Calu3 (cell line): ENCODE results near the gene MACROD2. TPM values are rescaled to one million over a fixed set of nuclear protein-coding genes. Genes with fewer than 3 reads are reported as not detected.

Source experiments
- BruUV-seq: library from RNA; stranded (reverse); fragments of 400-500 nt; replicated peaks from 2 replicates; lab custom pipeline; 2021; lab: Mats Ljungman, UMichigan
- CTCF ChIA-PET: fragments of 300-600 bp; sonication (Branson Sonifier 250); formaldehyde crosslinking; loops from one replicate; lab custom pipeline; 2022; ENCODE audit warnings: antibody characterized with exemption; lab: Charles Lee
- DNase-seq: peaks from one replicate; pipeline ENCODE4 v3.0.0; 2022
- H3K27ac Mint-ChIP-seq: one replicate; pipeline ENCODE4 v1.8.0; 2022; ENCODE audit warnings: mixed read lengths; ENCODE audit not compliant: unreplicated experiment
- H3K27me3 Mint-ChIP-seq: one replicate; pipeline ENCODE4 v1.8.0; 2022; ENCODE audit warnings: mixed read lengths; ENCODE audit not compliant: unreplicated experiment
- H3K36me3 Mint-ChIP-seq: one replicate; pipeline ENCODE4 v1.8.0; 2022; ENCODE audit warnings: mild to moderate bottlenecking, moderate library complexity, mixed read lengths; ENCODE audit not compliant: insufficient read depth, unreplicated experiment
- H3K4me1 Mint-ChIP-seq: one replicate; pipeline ENCODE4 v1.8.0; 2022; ENCODE audit warnings: mild to moderate bottlenecking, low read depth, mixed read lengths; ENCODE audit not compliant: unreplicated experiment
- H3K4me3 Mint-ChIP-seq: one replicate; pipeline ENCODE4 v1.8.0; 2022; ENCODE audit warnings: mild to moderate bottlenecking, low read depth, moderate library complexity, mixed read lengths; ENCODE audit not compliant: unreplicated experiment
- H3K9me3 Mint-ChIP-seq: one replicate; pipeline ENCODE4 v1.8.0; 2022; ENCODE audit warnings: low read depth, mixed read lengths; ENCODE audit not compliant: unreplicated experiment
- CTCF ChIP-seq: fragments of 200-600 bp; IDR thresholded peaks from one replicate; pipeline ENCODE4 v1.8.0; 2022; ENCODE audit warnings: antibody characterized with exemption; ENCODE audit not compliant: unreplicated experiment
- intact Hi-C: fragments of 100-400 bp; cut with micrococcal nuclease; formaldehyde crosslinking; loops from one replicate; pipeline ENCODE4 v1.10.0; 2022; ENCODE audit not compliant: unreplicated experiment
- total RNA-seq: library from RNA; stranded (reverse); gene quantifications from 2 replicates; pipeline ENCODE4 v1.2.3, GENCODE V29; 2022

The MACROD2 gene
- total RNA-seq, 1 experiment from 2014 or later: 29.4 TPM

DNA sequence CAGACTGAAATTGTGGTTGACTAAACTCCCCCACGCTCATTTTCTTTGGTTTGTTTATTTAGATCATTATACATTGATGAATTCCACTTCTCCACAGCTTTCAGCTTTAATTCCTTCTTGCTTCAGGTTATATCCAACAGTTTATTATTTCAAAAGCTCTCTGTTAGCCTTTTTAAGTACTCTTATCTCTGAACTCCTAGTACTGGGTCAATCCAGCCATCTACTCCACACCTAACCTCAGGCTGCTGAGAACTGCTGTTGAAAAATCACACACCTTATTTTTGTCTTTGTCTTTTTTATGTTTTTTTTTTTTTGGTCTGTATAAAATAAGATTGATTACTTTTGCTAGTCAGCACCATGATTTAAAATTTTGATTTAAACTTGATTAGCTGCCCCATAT, 309.2 kb downstream of the MACROD2 start:
- DNase-seq: no peak
- CTCF ChIA-PET: no interaction called here
- Mint-ChIP-seq H3K4me3 (no peak overlapping the region), H3K27ac (no peak overlapping the region), H3K27me3 (no peaks in the 10 kb centered on the region), H3K36me3 (no peaks in the 10 kb centered on the region), H3K4me1 (peaks cover 8% of the 10 kb centered on the region), H3K9me3 (no peaks in the 10 kb centered on the region)
- no peak for TF ChIP-seq CTCF
- intact Hi-C loops: loop anchor here (10.0 kb wide), 1 partner anchor 50 kb away; no protein-coding TSS in a partner anchor
- BruUV-seq: no TSS peak

DNA sequence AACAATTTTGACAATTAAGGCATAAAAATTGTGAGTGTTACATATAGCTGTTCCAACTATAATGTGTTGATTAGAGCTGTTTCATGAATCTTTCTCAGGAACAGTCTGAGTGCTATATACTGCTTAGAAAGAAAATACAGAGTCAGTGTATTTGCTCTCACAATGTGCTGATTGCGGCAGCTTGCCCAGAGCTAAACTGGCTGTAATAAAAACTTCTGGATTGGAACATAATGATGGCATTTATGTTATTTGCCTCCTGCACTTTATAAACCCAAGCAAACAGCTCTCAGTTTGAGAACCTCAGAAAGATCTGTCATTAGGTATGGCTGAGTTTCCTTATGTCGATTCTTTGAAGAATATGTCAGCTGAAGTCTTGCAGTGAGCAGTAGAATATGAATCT, 312.6 kb downstream of the MACROD2 start:
- Mint-ChIP-seq H3K4me3 (no peak overlapping the region), H3K9me3 (no peaks in the 10 kb centered on the region), H3K27me3 (no peaks in the 10 kb centered on the region), H3K4me1 (peaks cover 8% of the 10 kb centered on the region), H3K27ac (no peak overlapping the region), H3K36me3 (no peaks in the 10 kb centered on the region)
- no peak for TF ChIP-seq CTCF
- CTCF ChIA-PET: no interaction called here
- no TSS peak for BruUV-seq
- DNase-seq: no peak
- intact Hi-C loops: loop anchor here (10.0 kb wide), 1 partner anchor 53 kb away; no protein-coding TSS in a partner anchor

- no peak for TF ChIP-seq CTCF
- H3K4me1 Mint-ChIP-seq: no peaks in the 10 kb centered on the region
- no peaks in the 10 kb centered on the region for H3K27me3 Mint-ChIP-seq
- H3K4me3 Mint-ChIP-seq: no peak overlapping the region
- BruUV-seq: no TSS peak
- H3K36me3 Mint-ChIP-seq: no peaks in the 10 kb centered on the region
- CTCF ChIA-PET: no interaction called here
- no peaks in the 10 kb centered on the region for H3K9me3 Mint-ChIP-seq
- intact Hi-C loops: no loop called here
- no peak for DNase-seq
- no peak overlapping the region for H3K27ac Mint-ChIP-seq
Observed at GRCh38 chr20:14310977-14311627, 315.8 kb downstream of the MACROD2 start.

GRCh38 chr20:14312001-14312400, 316.7 kb downstream of the MACROD2 start:
- CTCF ChIA-PET: no interaction called here
- H3K27me3 Mint-ChIP-seq: no peaks in the 10 kb centered on the region
- no peaks in the 10 kb centered on the region for H3K4me1 Mint-ChIP-seq
- no peaks in the 10 kb centered on the region for H3K36me3 Mint-ChIP-seq
- no peak for DNase-seq
- no peaks in the 10 kb centered on the region for H3K9me3 Mint-ChIP-seq
- intact Hi-C loops: no loop called here
- H3K4me3 Mint-ChIP-seq: no peak overlapping the region
- TF ChIP-seq CTCF: no peak
- BruUV-seq: no TSS peak
- no peak overlapping the region for H3K27ac Mint-ChIP-seq
